ENCODE data around the gene CSTPP1.

Gene CSTPP1

GRCh38 chr11:47067401-47067800 lies 130.8 kb downstream of the CSTPP1 start:
- no peak overlapping the region for H3K18ac ChIP-seq (ENCODE audit: low read length)
- H3K4me2 ChIP-seq (ENCODE audit: insufficient read depth, low read length, poor library complexity, severe bottlenecking), result no peak overlapping the region
- WGBS, 2 donors (ENCODE audit: extremely low coverage in 2 of 2, insufficient read length in 2 of 2, insufficient replicate concordance in 1 of 2), result no CpG with 5 or more reads among the region's 4 CpGs
- H3K9me3 ChIP-seq (replicated peaks in 1 of 2; ENCODE audit: control insufficient read depth in 2 of 2, insufficient read depth in 1 of 2, low read depth in 1 of 2, low read length in 2 of 2), result peaks cover 0 to 2% of the 10 kb centered on the region in 2 donors
- H2BK12ac ChIP-seq (ENCODE audit: low read length), result no peak overlapping the region
- no peak overlapping the region for H3K4me3 ChIP-seq (ENCODE audit: low read length in 2 of 2)
- H3K14ac ChIP-seq (ENCODE audit: low read length), result no peak overlapping the region
- H4K8ac ChIP-seq (ENCODE audit: low read depth, low read length), result no peak overlapping the region
- no peak overlapping the region for H2AK5ac ChIP-seq (ENCODE audit: low read depth, low read length)
- no peaks in the 10 kb centered on the region for H3K36me3 ChIP-seq (replicated peaks in 1 of 2; ENCODE audit: control insufficient read depth in 2 of 2, insufficient read depth in 2 of 2, low read length in 2 of 2)
- no peak overlapping the region for H2BK120ac ChIP-seq (ENCODE audit: low read depth, low read length)
- no peaks in the 10 kb centered on the region for H3K27me3 ChIP-seq (ENCODE audit: control insufficient read depth in 3 of 3, insufficient read depth in 3 of 3, low read depth in 1 of 3, low read length in 3 of 3)
- peaks cover 0 to 13% of the 10 kb centered on the region in 2 donors for H3K4me1 ChIP-seq (ENCODE audit: control insufficient read depth in 2 of 2, insufficient read depth in 1 of 2, low read depth in 1 of 2, low read length in 2 of 2)
- no peak overlapping the region for H2BK15ac ChIP-seq (ENCODE audit: low read length)
- H3K9ac ChIP-seq (ENCODE audit: low read depth, low read length, poor library complexity), result no peak overlapping the region
- no peak overlapping the region for H3K23ac ChIP-seq (ENCODE audit: low read depth, low read length, poor library complexity)
- no peaks in the 10 kb centered on the region for H3K79me1 ChIP-seq (ENCODE audit: low read depth, low read length)
- H3K4ac ChIP-seq (ENCODE audit: low read length), result no peak overlapping the region
- H2AFZ ChIP-seq (ENCODE audit: low read length), result no peak overlapping the region
- DNase-seq (ENCODE audit: low spot score), result no peak
- no peak overlapping the region for H4K91ac ChIP-seq (ENCODE audit: low read depth, low read length, poor library complexity)
- H2BK5ac ChIP-seq (ENCODE audit: low read length), result no peak overlapping the region
- no peak overlapping the region for H3K27ac ChIP-seq (replicated peaks; ENCODE audit: low read length)

DNA sequence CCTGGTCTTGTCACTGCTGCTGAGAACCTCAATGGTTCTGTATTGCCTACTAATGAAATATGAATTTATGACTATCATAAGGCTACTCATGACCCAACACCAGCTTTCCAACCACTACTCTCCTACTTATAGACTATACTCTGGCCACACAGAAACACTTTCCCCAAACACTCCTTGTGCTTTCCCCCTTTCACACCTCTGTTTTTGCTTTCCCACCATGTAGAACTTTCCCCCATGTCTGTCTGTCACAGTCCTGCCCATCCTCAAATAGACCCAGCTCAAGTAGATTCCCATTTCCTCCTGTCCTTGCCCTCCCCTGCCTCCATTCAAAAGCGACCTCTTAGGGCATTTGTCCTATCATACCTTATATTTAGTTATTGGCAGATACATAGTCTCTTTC lies 134.2 kb downstream of the CSTPP1 start:
- Histone ChIP-seq H2BK12ac (ENCODE audit: low read length) (no peak overlapping the region), H3K79me1 (ENCODE audit: low read depth, low read length) (no peaks in the 10 kb centered on the region), H2BK5ac (ENCODE audit: low read length) (no peak overlapping the region), H3K27me3 (ENCODE audit: control insufficient read depth in 3 of 3, insufficient read depth in 3 of 3, low read depth in 1 of 3, low read length in 3 of 3) (no peaks in the 10 kb centered on the region), H2BK15ac (ENCODE audit: low read length) (no peak overlapping the region), H3K27ac (replicated peaks; ENCODE audit: low read length) (no peak overlapping the region), H3K4me2 (ENCODE audit: insufficient read depth, low read length, poor library complexity, severe bottlenecking) (no peak overlapping the region), H3K14ac (ENCODE audit: low read length) (no peak overlapping the region), H3K9ac (ENCODE audit: low read depth, low read length, poor library complexity) (no peak overlapping the region), H3K4ac (ENCODE audit: low read length) (no peak overlapping the region), H3K4me3 (ENCODE audit: low read length in 2 of 2) (no peak overlapping the region), H4K8ac (ENCODE audit: low read depth, low read length) (no peak overlapping the region), H2BK120ac (ENCODE audit: low read depth, low read length) (no peak overlapping the region), H2AFZ (ENCODE audit: low read length) (no peak overlapping the region), H3K9me3 (replicated peaks in 1 of 2; ENCODE audit: control insufficient read depth in 2 of 2, insufficient read depth in 1 of 2, low read depth in 1 of 2, low read length in 2 of 2) (peaks cover 0 to 2% of the 10 kb centered on the region in 2 donors), H3K23ac (ENCODE audit: low read depth, low read length, poor library complexity) (no peak overlapping the region), H4K91ac (ENCODE audit: low read depth, low read length, poor library complexity) (no peak overlapping the region), H3K4me1 (ENCODE audit: control insufficient read depth in 2 of 2, insufficient read depth in 1 of 2, low read depth in 1 of 2, low read length in 2 of 2) (peaks cover 0 to 11% of the 10 kb centered on the region in 2 donors), H3K36me3 (replicated peaks in 1 of 2; ENCODE audit: control insufficient read depth in 2 of 2, insufficient read depth in 2 of 2, low read length in 2 of 2) (no peaks in the 10 kb centered on the region), H3K18ac (ENCODE audit: low read length) (no peak overlapping the region), H2AK5ac (ENCODE audit: low read depth, low read length) (no peak overlapping the region)
- no CpG with 5 or more reads among the region's 1 CpG for WGBS, 2 donors (ENCODE audit: extremely low coverage in 2 of 2, insufficient read length in 2 of 2, insufficient replicate concordance in 1 of 2)
- DNase-seq (ENCODE audit: low spot score), result no peak

DNA sequence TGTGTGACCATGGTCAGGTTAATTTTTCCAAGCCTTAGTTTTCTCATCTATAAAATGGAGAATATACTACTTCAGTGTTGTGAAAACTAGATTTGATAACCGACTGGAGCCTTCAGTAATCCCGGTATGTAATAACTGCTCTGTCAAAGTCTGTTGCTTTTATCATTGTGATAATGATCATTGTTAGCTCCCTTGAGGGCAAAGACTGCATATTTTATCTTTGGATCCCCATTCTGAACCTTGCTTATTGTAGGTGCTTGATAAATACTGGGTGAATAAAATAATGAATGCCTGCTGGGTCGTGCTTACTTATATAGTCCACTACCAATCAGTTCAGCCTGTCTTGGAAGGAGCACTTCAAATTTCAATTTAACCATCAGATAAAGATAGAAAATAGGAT lies 134.8 kb downstream of the CSTPP1 start:
- no peaks in the 10 kb centered on the region for H3K36me3 ChIP-seq (replicated peaks in 1 of 2; ENCODE audit: control insufficient read depth in 2 of 2, insufficient read depth in 2 of 2, low read length in 2 of 2)
- H2AK5ac ChIP-seq (ENCODE audit: low read depth, low read length), result no peak overlapping the region
- peaks cover 0 to 11% of the 10 kb centered on the region in 2 donors for H3K4me1 ChIP-seq (ENCODE audit: control insufficient read depth in 2 of 2, insufficient read depth in 1 of 2, low read depth in 1 of 2, low read length in 2 of 2)
- H4K91ac ChIP-seq (ENCODE audit: low read depth, low read length, poor library complexity), result no peak overlapping the region
- no peak overlapping the region for H2BK5ac ChIP-seq (ENCODE audit: low read length)
- H3K4me2 ChIP-seq (ENCODE audit: insufficient read depth, low read length, poor library complexity, severe bottlenecking), result no peak overlapping the region
- no peaks in the 10 kb centered on the region for H3K79me1 ChIP-seq (ENCODE audit: low read depth, low read length)
- H3K14ac ChIP-seq (ENCODE audit: low read length), result no peak overlapping the region
- no CpG with 5 or more reads among the region's 3 CpGs for WGBS, 2 donors (ENCODE audit: extremely low coverage in 2 of 2, insufficient read length in 2 of 2, insufficient replicate concordance in 1 of 2)
- H2BK120ac ChIP-seq (ENCODE audit: low read depth, low read length), result no peak overlapping the region
- H2AFZ ChIP-seq (ENCODE audit: low read length), result no peak overlapping the region
- H2BK12ac ChIP-seq (ENCODE audit: low read length), result no peak overlapping the region
- no peak for DNase-seq (ENCODE audit: low spot score)
- H3K23ac ChIP-seq (ENCODE audit: low read depth, low read length, poor library complexity), result no peak overlapping the region
- no peaks in the 10 kb centered on the region for H3K27me3 ChIP-seq (ENCODE audit: control insufficient read depth in 3 of 3, insufficient read depth in 3 of 3, low read depth in 1 of 3, low read length in 3 of 3)
- no peak overlapping the region for H3K4me3 ChIP-seq (ENCODE audit: low read length in 2 of 2)
- H3K9ac ChIP-seq (ENCODE audit: low read depth, low read length, poor library complexity), result no peak overlapping the region
- no peak overlapping the region for H2BK15ac ChIP-seq (ENCODE audit: low read length)
- H4K8ac ChIP-seq (ENCODE audit: low read depth, low read length), result no peak overlapping the region
- H3K9me3 ChIP-seq (replicated peaks in 1 of 2; ENCODE audit: control insufficient read depth in 2 of 2, insufficient read depth in 1 of 2, low read depth in 1 of 2, low read length in 2 of 2), result peaks cover 0 to 2% of the 10 kb centered on the region in 2 donors
- no peak overlapping the region for H3K4ac ChIP-seq (ENCODE audit: low read length)
- no peak overlapping the region for H3K27ac ChIP-seq (replicated peaks; ENCODE audit: low read length)
- H3K18ac ChIP-seq (ENCODE audit: low read length), result no peak overlapping the region

- no CpG with 5 or more reads among the region's 2 CpGs for WGBS, 2 donors (ENCODE audit: extremely low coverage in 2 of 2, insufficient read length in 2 of 2, insufficient replicate concordance in 1 of 2)
- Histone ChIP-seq H3K4me3 (ENCODE audit: low read length in 2 of 2) (no peak overlapping the region), H2BK15ac (ENCODE audit: low read length) (no peak overlapping the region), H2BK120ac (ENCODE audit: low read depth, low read length) (no peak overlapping the region), H3K14ac (ENCODE audit: low read length) (no peak overlapping the region), H3K9me3 (replicated peaks in 1 of 2; ENCODE audit: control insufficient read depth in 2 of 2, insufficient read depth in 1 of 2, low read depth in 1 of 2, low read length in 2 of 2) (peaks cover 0 to 2% of the 10 kb centered on the region in 2 donors), H3K27me3 (ENCODE audit: control insufficient read depth in 3 of 3, insufficient read depth in 3 of 3, low read depth in 1 of 3, low read length in 3 of 3) (no peaks in the 10 kb centered on the region), H3K4me2 (ENCODE audit: insufficient read depth, low read length, poor library complexity, severe bottlenecking) (no peak overlapping the region), H3K9ac (ENCODE audit: low read depth, low read length, poor library complexity) (no peak overlapping the region), H3K23ac (ENCODE audit: low read depth, low read length, poor library complexity) (no peak overlapping the region), H3K79me1 (ENCODE audit: low read depth, low read length) (no peaks in the 10 kb centered on the region), H3K36me3 (replicated peaks in 1 of 2; ENCODE audit: control insufficient read depth in 2 of 2, insufficient read depth in 2 of 2, low read length in 2 of 2) (no peaks in the 10 kb centered on the region), H3K4ac (ENCODE audit: low read length) (no peak overlapping the region), H2AFZ (ENCODE audit: low read length) (no peak overlapping the region), H4K8ac (ENCODE audit: low read depth, low read length) (no peak overlapping the region), H2AK5ac (ENCODE audit: low read depth, low read length) (no peak overlapping the region), H3K27ac (replicated peaks; ENCODE audit: low read length) (no peak overlapping the region), H2BK12ac (ENCODE audit: low read length) (no peak overlapping the region), H2BK5ac (ENCODE audit: low read length) (no peak overlapping the region), H3K4me1 (ENCODE audit: control insufficient read depth in 2 of 2, insufficient read depth in 1 of 2, low read depth in 1 of 2, low read length in 2 of 2) (peaks cover 0 to 11% of the 10 kb centered on the region in 2 donors), H4K91ac (ENCODE audit: low read depth, low read length, poor library complexity) (no peak overlapping the region), H3K18ac (ENCODE audit: low read length) (no peak overlapping the region)
- no peak for DNase-seq (ENCODE audit: low spot score)
Observed at GRCh38 chr11:47071791-47072261, 135.3 kb downstream of the CSTPP1 start.

Data from neuronal stem cell (in vitro differentiated cells).